ENCODE results near the gene RGR.

The RGR gene, protein sequence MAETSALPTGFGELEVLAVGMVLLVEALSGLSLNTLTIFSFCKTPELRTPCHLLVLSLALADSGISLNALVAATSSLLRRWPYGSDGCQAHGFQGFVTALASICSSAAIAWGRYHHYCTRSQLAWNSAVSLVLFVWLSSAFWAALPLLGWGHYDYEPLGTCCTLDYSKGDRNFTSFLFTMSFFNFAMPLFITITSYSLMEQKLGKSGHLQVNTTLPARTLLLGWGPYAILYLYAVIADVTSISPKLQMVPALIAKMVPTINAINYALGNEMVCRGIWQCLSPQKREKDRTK

DNA sequence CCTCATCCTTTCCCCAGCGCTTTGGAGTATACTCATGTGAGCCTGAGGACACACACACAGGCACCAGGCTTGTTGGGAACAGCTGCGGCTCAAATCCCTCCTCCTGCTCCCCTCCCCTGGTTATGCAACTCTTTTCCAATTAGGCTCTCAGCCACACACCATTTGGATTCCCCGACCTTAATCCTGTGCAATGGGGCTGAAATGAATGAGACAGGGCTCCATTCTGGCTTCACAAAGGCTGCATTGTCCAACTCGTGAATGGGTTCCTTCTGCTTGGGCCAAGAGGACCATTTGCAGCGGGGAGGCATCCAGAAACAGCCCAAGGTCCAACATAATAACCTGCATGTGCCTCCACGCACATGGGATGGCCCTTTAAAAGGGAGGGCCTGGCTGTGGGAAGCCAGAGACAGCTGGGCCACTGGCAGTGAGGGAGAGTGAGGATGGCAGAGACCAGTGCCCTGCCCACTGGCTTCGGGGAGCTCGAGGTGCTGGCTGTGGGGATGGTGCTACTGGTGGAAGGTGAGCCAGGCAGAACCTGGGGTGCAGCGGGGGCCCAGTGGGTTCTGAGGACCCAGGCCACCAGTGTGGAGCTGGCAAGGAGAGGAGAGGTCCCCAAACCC lies at the start of gene RGR:
Gene RGR (plus strand): TSS at position 403 of the 620 bp plus-strand sequence. CDS start 38 bp downstream, at position 441.
- no peak for DNase-seq (ENCODE audit: low read depth)

DNA sequence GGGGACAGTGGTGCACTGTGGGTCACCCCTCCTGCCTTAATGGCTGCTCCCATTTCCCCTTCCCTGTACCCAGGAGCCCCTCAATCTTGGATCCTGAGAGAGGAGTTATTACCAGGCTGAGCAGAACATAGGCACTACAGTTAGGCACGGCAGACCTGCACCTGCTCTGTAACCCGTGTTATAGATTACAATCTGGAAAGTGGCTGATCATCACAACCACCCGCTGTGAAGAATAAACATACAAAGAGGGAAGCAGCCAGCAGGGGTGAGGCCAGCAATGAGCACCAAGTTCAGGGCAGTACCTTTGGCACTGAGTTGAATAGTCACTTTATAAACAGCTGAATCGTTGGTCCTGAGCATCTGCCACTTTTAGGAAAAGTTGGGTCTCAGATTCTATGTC lies 48.8 kb upstream of the RGR start:
- no peak for DNase-seq (ENCODE audit: low read depth)

DNA sequence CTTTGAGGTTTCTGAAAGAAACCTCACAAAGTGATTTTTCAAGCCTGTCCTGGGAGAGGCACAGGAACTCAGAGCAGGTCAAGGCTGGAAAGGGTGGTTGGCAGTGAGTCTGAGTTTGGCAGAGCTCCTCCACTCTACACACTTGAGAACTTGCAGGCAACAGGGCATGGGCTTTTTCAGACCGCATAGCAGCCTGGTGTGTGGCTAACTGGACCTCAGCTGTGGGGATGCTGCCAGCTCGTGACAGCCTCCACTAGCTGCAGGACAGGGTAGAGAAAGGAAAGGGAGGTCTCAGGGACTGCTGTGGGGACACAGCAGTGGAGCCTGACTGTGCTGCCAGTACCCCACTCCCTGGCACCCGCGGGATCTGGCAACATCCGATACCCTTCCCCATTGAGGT lies 47.9 kb upstream of the RGR start:
- DNase-seq (ENCODE audit: low read depth) = no peak

DNA sequence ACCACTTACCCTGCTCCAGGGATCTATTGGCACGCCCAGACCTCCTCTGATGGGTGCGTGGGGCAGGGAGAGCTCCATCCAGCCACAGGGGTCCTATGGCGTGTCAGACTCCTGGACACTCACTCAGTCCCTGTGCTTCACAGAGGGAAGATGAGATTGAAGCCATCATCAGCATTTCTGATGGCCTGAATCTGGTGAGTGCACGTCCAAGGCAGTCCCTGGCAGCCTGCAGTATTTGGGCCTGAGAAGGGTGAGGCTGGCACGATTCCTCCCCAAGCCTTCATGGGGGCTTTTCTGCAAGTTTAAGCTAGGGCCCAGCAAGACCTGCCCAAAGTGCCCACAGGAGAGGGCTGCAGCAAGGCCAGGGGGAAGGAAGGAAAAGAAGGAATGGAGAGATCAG lies 47.2 kb upstream of the RGR start:
- no peak for DNase-seq (ENCODE audit: low read depth)

DNA sequence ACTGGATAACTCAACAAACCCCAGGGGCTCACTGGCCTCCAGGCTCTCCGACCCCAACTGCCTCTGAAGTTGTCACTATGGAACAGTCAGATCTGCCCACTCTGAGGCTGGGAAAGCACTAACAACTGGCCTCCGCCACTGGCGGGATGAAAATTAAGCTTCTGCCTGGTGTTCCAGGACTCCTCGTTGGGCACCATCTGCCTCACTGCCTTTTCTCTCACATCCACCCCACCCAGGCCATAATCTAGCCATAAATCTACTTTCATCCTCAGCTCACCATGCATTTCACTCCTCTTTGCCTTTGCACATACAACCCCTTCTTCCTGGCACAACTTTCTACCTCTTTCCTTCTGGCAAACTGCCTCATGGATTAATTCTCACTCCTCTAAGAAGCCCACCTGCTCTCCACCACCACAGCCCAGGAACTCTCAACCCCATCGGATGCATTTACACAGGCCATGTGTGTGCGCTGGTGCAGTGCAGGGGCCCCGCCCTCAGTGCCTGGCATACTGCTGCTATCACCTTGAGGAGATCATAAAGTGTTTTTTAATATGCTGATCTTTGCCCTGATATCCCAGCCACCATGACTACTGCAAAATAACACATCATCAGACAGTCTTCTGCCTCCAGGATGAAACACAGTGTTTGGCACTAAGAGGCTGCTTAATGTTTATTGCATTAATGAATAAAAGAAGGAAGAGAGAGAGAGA lies 46.5 kb upstream of the RGR start:
- DNase-seq (ENCODE audit: low read depth) = no peak

DNA sequence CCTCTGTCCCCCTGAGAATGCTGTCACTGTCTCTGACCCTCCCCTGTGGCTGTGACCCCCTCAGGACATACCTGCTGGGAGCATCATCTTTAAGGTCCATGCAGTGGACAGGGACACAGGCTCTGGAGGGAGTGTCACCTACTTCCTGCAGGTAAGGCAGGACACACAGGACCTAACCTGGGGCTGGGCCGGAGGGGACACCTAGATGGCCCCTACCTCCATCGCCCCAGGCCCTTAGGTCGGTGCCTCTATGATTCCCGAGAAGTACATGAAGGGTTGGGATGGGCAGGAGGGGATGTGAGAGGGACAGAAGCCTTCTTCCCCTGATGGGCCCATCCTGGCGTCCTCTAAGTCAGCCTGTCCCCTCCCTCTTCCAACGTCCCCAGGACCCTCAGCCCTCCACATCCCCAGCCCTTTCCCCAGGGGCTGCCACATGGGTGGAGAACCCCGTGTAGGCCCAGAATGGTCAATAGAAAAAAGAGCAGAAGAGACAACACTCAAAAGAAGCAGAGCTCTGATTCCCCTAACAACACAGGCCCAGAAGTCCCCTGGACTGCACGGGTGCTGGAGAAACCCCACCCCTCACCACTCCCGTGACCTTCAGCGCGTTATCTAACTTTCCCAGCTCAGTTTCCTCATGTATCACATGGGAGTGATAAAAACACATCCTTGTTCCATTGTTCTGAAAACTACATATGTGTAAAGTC lies 44.2 kb upstream of the RGR start:
- no peak for DNase-seq (ENCODE audit: low read depth)

DNA sequence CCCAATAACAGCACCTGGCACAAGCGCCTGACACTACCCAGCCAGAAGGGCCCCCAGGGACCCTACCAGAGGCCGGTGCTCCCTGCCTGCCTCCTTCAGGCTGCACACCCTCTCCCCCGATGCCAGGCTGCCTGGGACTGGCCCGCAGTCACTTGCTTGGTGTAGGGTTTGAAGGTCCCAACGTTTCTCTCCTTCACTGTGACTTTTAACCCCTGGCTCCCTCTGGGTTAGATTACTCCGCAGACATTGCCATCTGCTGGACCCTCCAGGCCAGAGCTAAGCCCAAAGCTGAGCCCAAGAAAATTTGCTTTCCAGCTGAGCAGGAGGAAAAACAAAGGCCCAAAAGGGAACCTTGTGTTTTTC lies 43.6 kb upstream of the RGR start:
- DNase-seq (ENCODE audit: low read depth) = no peak

DNA sequence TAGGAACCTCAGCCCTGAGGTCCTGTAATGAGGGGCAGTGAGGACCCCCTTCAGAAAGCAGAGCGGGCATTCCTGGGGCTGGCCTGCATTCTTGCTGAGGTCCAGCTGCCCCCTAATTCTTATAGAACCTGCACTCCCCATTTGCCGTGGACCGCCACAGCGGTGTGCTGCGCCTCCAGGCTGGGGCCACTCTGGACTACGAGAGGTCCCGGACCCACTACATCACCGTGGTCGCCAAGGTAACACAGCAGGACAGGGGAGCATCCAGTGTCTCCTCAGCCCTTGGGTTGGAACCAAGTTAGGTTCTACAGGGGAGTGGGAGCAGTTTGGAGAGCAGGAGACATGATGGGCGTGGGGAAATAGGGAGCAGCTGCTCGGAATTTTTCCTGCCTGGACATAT lies 43.2 kb upstream of the RGR start:
- no peak for DNase-seq (ENCODE audit: low read depth)

DNA sequence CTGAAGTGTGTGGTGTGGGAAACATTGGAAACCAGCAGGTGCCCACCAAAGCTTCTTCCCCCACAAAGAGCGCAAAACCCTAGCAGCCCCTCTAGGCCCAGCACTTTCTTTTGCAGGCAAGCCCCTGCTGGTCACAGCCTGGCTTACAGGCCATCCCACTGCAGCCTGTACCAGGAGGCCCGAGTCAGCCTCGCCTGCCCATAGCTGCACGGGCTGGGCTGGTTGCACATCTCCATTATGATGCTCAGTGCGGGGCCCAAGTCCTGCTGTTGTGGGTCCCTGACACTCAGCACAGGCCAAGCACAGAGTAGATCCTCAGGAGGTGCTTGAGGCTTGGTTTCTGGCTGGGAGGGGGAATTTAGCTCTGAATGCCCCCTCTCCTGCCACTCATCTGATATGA lies 42.5 kb upstream of the RGR start:
- no peak for DNase-seq (ENCODE audit: low read depth)

DNA sequence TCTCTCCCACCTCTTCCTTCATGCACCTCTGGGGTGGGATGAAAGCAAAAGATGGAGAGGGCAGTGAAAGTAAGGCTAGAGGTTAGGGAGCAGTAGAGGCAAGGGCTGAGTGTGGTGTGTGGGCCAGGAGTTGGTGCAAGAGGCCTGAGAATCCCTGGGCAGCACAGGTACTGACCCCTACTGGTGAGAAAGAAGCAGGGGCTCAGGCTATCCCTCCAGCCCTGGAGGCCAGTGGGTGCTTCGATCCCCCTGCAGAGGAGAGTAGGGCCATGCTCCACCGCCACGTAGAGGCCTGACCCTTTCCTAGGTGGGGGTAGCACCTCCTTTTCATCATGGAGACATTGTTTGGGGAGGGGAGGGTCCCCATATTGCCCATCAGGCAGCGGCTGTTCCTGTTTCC lies 40.7 kb upstream of the RGR start:
- DNase-seq (ENCODE audit: low read depth) = no peak

DNA sequence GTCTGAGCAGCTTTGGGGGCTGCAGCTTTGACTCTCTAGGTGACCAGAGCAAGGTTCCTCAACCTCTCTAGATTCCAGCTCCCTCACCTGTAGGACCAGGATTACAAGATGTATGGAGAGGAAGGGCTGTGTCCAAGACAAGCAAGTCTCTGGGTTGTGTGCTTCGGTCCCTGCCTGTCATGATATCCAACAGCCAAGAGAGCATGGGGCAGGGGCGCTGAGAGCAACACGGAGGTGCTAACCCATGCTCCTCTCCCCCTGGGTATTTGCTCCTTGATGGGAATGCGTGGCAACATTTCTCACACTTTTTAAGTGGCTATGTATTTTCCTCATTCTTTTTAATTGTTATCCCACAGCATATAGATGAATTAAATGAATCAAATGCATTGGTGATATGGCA lies 40.2 kb upstream of the RGR start:
- DNase-seq (ENCODE audit: low read depth) = no peak

DNA sequence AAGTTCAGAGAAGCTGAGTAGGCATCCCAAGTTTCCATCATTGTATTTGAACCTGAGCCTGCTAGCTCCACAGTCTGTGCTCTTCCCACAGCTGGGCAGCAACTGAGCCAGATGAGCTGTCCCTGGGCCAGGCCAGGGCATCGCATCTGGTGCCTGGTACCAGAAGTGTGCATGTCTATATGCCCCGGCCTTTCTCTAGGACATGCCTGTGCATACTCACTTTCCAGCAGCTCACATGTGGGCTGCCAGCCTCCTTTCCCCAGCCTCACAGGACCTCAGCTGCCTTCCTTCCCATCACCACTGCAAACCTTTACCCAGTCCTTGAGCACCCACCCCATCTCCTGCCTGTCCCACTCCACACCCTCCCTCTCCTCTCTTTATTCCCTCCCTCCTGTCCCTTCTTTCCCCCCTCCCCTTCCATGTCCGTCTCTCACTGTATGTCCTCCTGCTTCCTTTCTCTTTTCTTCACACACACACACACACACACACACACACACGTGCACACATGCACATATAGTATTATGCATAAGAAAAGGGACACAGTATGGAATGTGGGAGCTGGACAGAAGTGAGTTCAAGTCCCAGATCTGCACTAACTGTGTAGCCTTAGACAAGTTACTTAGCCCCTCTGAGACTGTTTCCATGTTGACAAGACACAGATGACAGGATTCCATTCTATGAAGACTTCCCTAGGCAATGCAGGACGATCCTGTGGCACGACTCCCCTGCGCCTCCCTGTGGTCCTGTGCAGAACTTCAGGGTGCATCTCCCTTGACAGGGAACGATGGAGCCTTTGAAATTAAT lies 39.6 kb upstream of the RGR start:
- DNase-seq (ENCODE audit: low read depth) = peak; percentile 16

DNA sequence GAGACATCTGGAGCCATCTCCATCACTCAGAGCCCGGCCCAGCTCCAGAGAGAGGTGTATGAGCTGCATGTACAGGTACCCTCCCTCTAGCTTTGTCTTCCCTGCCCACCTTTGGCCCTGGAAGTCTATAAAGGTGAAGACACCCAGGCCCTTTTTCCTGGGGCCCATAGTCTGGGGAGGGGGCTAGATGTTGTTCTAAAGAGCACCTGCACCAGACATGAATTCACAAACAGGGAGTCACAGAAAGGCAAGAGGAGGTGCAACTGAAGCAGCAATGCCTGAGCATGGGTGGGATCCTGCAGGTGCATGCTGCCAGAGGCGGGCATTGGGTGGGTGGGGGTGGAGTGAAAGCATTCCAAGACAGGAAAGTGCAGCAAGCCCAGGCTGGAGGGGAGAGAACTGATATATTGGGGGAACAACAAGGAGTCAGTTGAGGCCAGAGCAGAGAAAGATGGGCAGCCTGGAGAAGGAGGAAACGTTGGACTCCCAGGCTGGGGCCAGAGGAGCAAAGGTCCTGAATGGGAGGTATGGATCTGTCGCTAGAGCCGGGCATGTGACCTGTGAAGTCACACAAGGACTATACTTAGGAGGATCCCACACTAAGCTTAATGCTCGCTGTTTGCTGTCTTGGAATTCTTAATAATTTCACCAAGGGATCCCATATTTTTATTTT lies 38.9 kb upstream of the RGR start:
- DNase-seq (ENCODE audit: low read depth) = no peak

DNA sequence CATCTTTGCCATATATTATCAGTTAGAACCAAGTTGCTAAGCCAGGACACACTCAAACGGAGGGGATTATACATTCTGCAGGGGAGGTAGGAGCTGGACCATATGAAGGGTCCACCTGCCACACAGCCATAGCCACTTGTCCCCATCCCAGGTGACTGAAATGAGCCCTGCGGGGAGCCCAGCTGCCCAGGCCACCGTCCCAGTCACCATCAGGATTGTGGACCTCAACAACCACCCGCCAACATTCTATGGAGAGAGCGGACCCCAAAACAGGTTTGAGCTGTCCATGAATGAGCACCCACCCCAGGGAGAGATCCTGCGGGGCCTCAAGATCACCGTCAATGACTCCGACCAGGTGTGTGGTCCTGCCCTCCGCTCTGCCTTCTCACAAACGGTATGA lies 36.8 kb upstream of the RGR start:
- no peak for DNase-seq (ENCODE audit: low read depth)

DNA sequence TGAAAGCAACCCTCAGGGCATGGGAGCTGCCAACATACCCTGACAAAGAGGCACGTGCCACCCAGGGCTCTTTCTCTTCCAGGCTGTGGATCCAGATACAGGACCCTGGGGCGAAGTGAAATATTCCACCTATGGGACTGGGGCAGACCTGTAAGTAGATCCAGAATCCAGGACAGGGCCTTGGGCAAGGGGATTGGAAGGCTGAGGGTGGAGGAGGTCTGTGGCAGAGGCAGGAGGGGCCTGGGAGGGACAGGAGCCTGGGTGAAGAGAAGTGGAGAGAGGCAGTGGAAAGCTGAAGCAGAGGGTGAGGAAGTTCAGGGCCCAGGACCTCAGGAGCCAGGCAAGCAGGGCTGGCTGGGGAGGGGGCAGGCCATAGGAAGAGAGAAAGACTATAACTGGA lies 33.3 kb upstream of the RGR start:
- no peak for DNase-seq (ENCODE audit: low read depth)

DNA sequence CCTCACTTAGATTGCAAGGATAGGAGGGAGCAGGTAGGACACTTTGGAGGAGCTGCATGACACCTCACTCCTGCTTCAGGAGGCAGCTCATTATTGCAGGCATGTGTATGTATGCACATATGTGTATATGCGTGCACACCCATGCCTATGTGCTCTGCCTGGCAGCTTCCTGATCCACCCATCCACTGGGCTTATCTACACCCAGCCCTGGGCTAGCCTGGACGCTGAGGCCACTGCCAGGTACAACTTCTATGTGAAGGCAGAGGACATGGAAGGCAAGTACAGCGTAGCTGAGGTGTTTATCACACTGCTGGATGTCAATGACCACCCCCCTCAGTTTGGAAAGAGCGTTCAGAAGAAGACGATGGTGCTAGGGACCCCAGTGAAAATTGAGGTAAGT lies 32.8 kb upstream of the RGR start:
- no peak for DNase-seq (ENCODE audit: low read depth)

DNA sequence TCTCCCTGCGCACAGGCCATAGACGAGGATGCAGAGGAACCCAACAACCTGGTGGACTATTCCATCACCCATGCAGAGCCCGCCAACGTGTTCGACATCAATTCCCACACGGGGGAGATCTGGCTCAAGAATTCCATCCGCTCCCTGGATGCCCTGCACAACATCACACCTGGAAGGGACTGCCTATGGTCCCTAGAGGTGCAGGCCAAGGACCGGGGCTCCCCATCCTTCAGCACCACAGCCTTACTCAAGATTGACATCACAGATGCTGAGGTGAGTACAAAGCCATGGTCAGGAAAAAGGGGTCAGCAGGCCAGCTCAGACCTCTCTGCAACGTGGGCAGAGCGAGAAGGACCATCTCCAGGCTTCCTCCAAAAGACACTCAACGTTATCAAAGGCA lies 31.8 kb upstream of the RGR start:
- DNase-seq (ENCODE audit: low read depth) = no peak

DNA sequence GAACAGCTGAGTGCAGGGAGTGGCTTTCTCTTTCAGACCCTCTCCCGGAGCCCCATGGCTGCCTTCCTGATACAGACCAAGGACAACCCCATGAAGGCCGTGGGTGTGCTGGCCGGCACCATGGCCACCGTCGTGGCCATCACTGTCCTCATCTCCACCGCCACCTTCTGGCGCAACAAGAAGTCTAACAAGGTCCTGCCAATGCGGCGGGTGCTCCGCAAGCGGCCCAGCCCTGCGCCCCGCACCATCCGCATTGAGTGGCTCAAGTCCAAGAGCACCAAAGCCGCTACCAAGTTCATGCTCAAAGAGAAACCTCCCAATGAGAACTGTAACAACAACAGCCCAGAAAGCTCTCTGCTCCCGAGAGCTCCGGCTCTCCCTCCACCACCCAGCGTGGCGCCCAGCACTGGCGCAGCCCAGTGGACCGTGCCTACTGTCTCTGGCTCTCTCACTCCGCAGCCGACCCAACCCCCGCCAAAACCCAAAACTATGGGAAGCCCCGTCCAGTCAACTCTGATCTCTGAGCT lies 30.7 kb upstream of the RGR start:
- no peak for DNase-seq (ENCODE audit: low read depth)

DNA sequence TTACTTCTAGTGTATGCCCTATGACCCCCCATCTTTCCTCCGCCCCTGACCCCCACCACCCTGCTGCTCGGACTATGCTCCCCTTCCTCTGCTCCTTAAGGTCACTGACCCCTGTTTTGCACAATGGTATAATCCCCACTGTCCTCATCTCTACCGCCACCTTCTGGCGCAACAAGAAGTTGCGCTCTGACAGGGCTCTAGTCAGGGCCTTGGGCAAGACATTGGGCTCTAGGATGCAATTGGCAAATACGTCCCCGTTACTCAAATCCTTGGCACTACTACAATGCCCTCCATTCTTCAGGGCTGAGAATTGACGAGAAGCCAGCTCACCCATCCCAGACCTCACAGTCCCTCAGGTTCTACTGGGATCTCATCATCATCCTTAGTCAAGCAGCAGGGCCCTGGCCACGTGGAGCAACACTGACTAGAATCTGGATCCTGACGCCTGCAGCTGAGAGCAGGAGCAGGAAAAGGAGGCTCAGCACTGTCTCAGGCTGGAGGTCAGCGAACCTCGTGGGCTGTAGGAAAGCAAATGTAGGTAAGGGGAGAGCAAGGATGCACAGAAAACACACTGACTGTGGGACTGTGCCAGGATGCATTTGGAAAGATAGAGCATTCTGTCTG lies 30.1 kb upstream of the RGR start:
- DNase-seq (ENCODE audit: low read depth) = no peak

DNA sequence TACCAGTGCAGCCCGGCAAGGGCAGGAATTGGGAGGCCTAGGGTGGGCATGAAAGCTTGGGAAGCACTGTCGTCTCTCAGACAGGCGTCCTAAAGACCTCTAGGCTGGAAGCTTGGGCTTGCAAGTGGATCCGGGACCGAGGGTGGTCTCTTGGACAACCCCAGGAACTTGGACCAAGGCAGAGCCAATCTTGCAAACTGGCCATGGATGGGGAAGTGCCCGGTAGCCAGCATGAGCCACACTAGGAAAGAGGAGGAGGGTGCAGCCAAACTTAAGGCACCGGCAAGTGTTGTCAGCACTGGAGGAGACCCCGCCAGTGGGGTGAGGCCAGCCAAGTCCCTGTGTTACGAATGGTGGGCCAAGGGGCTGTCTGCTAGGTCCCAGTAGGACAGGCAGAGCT lies 28.0 kb upstream of the RGR start:
- no peak for DNase-seq (ENCODE audit: low read depth)

DNA sequence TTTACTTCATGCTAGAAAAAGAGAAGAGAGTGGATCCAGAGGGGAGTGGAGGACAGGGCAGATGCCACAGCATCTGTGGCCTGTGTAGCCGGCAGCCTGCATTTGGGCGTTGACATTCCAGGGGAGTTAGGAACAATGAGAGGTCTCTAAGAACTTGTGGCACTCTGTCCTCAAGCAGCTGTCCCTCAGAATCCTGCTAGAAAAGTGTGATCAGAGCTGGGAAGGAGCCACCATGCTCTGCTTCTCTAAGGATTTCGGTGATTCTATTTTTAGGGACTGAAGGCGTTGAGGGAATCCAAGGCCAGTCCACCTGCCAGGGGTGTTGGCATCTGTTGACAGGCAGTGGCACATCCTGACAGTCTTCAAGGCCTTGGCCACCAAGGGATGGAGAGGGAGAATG lies 27.1 kb upstream of the RGR start:
- DNase-seq (ENCODE audit: low read depth) = no peak

Measured in stimulated activated CD4-positive, alpha-beta T cell treated with anti-CD3 and anti-CD28 coated beads, Interleukin-2, amount 100 ng/mL, for 4 hours (primary cell).